Parathyroid adenoma (tissue), 2 donors: ENCODE measurements around the gene C5orf34.
"Not testable (repeated sequence)": the region's sequence is repeated elsewhere in the genome, so short reads cannot be mapped to it uniquely, and the experiment has no call there.

Experiments
- H2AFZ ChIP-seq: fragments of 300-600 bp; sonication (generic); one replicate; pipeline ENCODE4 v1.7.0; 2017; ENCODE audit warnings: antibody characterized with exemption, mild to moderate bottlenecking
- H3K27ac ChIP-seq: fragments of 300-600 bp; sonication (generic); one replicate; pipeline ENCODE4 v1.7.0; 2017
- H3K27me3 ChIP-seq: fragments of 300-600 bp; sonication (generic); one replicate; pipeline ENCODE4 v1.7.0; 2017; ENCODE audit warnings: low read length; ENCODE audit not compliant: control insufficient read depth, insufficient read depth
- H3K36me3 ChIP-seq: fragments of 300-600 bp; sonication (generic); one replicate; pipeline ENCODE4 v1.7.0; 2017; ENCODE audit warnings: low read length; ENCODE audit not compliant: control insufficient read depth, insufficient read depth
- H3K4me1 ChIP-seq: fragments of 300-600 bp; sonication (generic); one replicate; pipeline ENCODE4 v1.7.0; 2017; ENCODE audit warnings: control low read depth
- H3K4me2 ChIP-seq: fragments of 300-600 bp; sonication (generic); one replicate; pipeline ENCODE4 v1.7.0; 2017; ENCODE audit warnings: low read length
- H3K4me3 ChIP-seq: fragments of 300-600 bp; sonication (generic); one replicate; pipeline ENCODE4 v1.7.0; 2017; ENCODE audit warnings: low read depth, low read length
- H3K79me2 ChIP-seq: fragments of 300-600 bp; sonication (generic); one replicate; pipeline ENCODE4 v1.7.0; 2017; ENCODE audit warnings: control low read depth
- H3K9ac ChIP-seq: fragments of 300-600 bp; sonication (generic); one replicate; pipeline ENCODE4 v1.7.0; 2017; ENCODE audit warnings: mild to moderate bottlenecking
- H3K9me3 ChIP-seq: fragments of 300-600 bp; sonication (generic); one replicate; pipeline ENCODE4 v1.7.0; 2017; ENCODE audit warnings: low read length; ENCODE audit not compliant: control insufficient read depth
- TF ChIP-seq, protein P1 (sequence below): fragments of 300-600 bp; sonication (generic); IDR thresholded peaks from one replicate; pipeline ENCODE4 v1.7.0; 2017; ENCODE audit warnings: antibody characterized with exemption, mild to moderate bottlenecking
- donor health status: primary hyperparathyroidism.

The C5orf34 gene

DNA sequence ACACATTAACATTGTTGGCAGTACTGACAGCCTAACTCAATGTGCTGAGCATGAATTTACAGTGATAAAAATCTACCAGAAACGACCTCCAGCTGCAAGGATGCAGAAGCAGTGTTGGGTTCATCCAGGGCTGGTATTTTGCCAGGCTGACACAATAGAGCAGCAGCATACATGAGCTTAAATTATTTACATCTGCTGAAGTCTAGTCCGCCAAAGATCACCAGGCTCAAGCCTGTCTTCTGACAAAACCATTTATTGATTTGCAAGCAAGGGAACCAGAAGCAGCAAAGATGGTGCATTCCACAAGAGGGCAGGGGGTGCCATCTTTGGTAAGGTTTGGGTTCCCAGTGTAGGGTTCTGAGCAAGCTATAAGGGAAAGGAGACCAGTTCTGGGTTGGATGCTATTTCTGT is 8.7 kb upstream of the C5orf34 start:
- no peak overlapping the region for H3K27ac ChIP-seq
- peak overlapping the region; percentile 19 for H3K4me2 ChIP-seq
- H3K4me1 ChIP-seq: no peaks in the 10 kb centered on the region
- no peaks in the 10 kb centered on the region for H3K36me3 ChIP-seq
- no peak overlapping the region for H2AFZ ChIP-seq
- H3K79me2 ChIP-seq: no peaks in the 10 kb centered on the region
- TF ChIP-seq, protein P1, sequence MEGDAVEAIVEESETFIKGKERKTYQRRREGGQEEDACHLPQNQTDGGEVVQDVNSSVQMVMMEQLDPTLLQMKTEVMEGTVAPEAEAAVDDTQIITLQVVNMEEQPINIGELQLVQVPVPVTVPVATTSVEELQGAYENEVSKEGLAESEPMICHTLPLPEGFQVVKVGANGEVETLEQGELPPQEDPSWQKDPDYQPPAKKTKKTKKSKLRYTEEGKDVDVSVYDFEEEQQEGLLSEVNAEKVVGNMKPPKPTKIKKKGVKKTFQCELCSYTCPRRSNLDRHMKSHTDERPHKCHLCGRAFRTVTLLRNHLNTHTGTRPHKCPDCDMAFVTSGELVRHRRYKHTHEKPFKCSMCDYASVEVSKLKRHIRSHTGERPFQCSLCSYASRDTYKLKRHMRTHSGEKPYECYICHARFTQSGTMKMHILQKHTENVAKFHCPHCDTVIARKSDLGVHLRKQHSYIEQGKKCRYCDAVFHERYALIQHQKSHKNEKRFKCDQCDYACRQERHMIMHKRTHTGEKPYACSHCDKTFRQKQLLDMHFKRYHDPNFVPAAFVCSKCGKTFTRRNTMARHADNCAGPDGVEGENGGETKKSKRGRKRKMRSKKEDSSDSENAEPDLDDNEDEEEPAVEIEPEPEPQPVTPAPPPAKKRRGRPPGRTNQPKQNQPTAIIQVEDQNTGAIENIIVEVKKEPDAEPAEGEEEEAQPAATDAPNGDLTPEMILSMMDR: no peak
- H3K4me3 ChIP-seq: no peak overlapping the region
- H3K27me3 ChIP-seq: no peaks in the 10 kb centered on the region
- no peak overlapping the region for H3K9ac ChIP-seq
- H3K9me3 ChIP-seq: no peaks in the 10 kb centered on the region

DNA sequence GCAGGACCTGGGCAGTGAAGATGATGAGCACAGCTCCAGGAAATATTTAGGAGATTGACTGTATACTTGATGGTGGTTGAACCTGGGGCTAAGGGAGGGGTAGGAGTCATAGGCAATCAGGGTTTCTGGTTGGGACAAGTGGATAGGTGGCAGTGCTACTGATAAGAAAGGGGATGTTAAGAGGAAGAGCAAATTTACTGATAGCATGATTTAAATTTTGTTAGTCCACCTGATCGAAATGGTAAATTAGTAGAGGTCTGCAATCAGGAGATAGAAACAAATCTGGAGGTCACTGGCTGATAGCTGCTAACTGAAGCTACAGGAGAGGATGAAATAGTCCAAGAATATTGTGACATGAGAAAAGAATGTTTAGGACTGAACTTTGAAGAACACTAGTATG is 5.7 kb upstream of the C5orf34 start:
- H3K4me1 ChIP-seq: peaks cover 3% of the 10 kb centered on the region
- no peak overlapping the region for H3K27ac ChIP-seq
- H3K79me2 ChIP-seq: no peaks in the 10 kb centered on the region
- no peaks in the 10 kb centered on the region for H3K27me3 ChIP-seq
- TF ChIP-seq, protein P1: no peak
- no peak overlapping the region for H2AFZ ChIP-seq
- no peak overlapping the region for H3K9ac ChIP-seq
- H3K4me3 ChIP-seq: no peak overlapping the region
- no peaks in the 10 kb centered on the region for H3K9me3 ChIP-seq
- no peaks in the 10 kb centered on the region for H3K36me3 ChIP-seq
- no peak overlapping the region for H3K4me2 ChIP-seq

DNA sequence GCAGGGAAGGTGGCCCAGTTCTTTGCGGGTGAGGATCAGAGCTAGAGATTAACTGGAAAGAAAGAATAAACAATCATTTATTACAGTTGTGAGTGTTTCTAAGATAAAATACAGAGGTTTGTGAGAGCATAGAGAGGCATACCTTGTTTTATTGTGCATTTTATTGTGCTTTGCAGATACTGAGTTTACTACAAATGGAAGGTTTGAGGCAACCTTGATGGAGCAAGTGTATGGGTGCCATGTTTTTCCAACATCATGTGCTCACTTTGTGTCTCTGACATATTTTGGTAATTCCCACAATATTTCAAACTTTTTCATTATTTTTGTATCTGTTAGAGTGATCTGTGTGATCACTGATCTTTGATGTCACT is 715 bp upstream of the C5orf34 start:
- Histone ChIP-seq H3K4me3 (peak overlapping the region; percentile 79), H3K27me3 (no peaks in the 10 kb centered on the region), H2AFZ (peak overlapping the region; percentile 86), H3K9ac (no peak overlapping the region), H3K4me1 (peaks cover 9% of the 10 kb centered on the region), H3K4me2 (peak overlapping the region; percentile 94), H3K9me3 (no peaks in the 10 kb centered on the region), H3K36me3 (no peaks in the 10 kb centered on the region), H3K79me2 (no peaks in the 10 kb centered on the region), H3K27ac (peak overlapping the region; percentile 70)
- TF ChIP-seq, protein P1: no peak

DNA sequence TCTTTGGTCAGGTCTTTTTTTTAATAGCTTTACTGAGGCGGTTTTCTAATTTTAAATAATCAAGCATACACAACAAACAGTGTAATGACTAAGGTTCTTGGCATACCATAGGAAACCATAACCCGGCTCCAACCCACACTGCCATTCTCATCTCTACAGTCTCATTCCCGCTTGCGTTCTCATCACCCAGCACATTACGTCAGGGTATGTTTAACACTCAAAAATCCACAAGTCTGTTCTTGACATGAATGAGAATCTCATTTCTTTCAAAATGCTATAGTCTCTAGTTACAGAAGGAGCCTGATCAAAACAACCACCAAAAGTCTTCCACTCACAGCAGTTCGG is 505 bp downstream of the C5orf34 start:
- Histone ChIP-seq H3K27me3 (no peaks in the 10 kb centered on the region), H2AFZ (peak overlapping the region; percentile 86), H3K36me3 (no peaks in the 10 kb centered on the region), H3K9me3 (no peaks in the 10 kb centered on the region), H3K79me2 (no peaks in the 10 kb centered on the region), H3K4me2 (peak overlapping the region; percentile 79), H3K4me1 (peaks cover 9% of the 10 kb centered on the region), H3K4me3 (peak overlapping the region; percentile 79), H3K27ac (peak overlapping the region; percentile 70), H3K9ac (peak overlapping the region; percentile 15)
- TF ChIP-seq, protein P1: no peak

DNA sequence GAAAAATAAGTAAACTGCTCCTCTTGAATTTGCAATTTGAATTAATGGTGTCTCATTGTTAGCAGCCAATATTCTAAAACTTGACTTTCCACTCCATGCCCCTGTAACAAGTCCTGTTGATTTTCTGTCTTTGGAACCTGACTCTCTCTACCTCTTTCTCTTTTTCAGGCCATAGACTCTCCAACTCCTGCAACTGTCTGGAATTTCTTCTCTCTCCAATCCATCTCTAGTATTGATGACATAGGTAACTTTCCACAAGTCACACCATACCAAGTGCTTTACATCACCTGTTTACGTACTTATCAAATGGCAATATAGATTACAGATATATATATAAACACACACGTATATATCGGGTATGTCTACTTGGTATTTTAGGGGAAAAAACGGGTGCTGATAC is 923 bp downstream of the C5orf34 start:
- Histone ChIP-seq H3K9me3 (no peaks in the 10 kb centered on the region), H3K36me3 (no peaks in the 10 kb centered on the region), H3K9ac (no peak overlapping the region), H3K4me1 (peaks cover 9% of the 10 kb centered on the region), H3K79me2 (no peaks in the 10 kb centered on the region), H3K4me2 (no peak overlapping the region), H3K27me3 (no peaks in the 10 kb centered on the region), H3K4me3 (no peak overlapping the region), H2AFZ (no peak overlapping the region), H3K27ac (no peak overlapping the region)
- TF ChIP-seq, protein P1: no peak

DNA sequence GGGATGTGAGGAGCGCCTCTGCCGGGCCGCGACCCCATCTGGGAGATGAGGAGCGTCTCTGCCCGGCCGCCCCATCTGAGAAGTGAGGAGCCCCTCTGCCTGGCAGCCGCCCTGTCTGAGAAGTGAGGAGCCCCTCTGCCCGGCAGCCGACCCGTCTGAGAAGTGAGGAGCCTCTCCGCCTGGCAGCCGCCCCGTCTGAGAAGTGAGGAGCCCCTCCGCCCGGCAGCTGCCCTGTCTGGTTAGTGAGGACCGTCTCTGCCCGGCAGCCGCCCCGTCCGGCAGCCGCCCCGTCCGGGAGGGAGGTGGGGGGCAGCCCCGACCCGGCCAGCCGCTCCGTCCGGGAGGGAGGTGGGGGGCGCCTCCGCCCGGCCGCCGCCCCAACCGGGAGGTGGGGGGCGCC is 3.9 kb downstream of the C5orf34 start:
- H3K27me3 ChIP-seq, H3K4me2 ChIP-seq, H3K27ac ChIP-seq, H3K4me3 ChIP-seq, H3K9ac ChIP-seq, H3K36me3 ChIP-seq, H3K9me3 ChIP-seq, H2AFZ ChIP-seq, H3K79me2 ChIP-seq, H3K4me1 ChIP-seq: not testable (repeated sequence)
